ENCODE results near the gene CRYBG1.
"Not testable (repeated sequence)": the region's sequence is repeated elsewhere in the genome, so short reads cannot be mapped to it uniquely, and the experiment has no call there.

CRYBG1 gene

DNA sequence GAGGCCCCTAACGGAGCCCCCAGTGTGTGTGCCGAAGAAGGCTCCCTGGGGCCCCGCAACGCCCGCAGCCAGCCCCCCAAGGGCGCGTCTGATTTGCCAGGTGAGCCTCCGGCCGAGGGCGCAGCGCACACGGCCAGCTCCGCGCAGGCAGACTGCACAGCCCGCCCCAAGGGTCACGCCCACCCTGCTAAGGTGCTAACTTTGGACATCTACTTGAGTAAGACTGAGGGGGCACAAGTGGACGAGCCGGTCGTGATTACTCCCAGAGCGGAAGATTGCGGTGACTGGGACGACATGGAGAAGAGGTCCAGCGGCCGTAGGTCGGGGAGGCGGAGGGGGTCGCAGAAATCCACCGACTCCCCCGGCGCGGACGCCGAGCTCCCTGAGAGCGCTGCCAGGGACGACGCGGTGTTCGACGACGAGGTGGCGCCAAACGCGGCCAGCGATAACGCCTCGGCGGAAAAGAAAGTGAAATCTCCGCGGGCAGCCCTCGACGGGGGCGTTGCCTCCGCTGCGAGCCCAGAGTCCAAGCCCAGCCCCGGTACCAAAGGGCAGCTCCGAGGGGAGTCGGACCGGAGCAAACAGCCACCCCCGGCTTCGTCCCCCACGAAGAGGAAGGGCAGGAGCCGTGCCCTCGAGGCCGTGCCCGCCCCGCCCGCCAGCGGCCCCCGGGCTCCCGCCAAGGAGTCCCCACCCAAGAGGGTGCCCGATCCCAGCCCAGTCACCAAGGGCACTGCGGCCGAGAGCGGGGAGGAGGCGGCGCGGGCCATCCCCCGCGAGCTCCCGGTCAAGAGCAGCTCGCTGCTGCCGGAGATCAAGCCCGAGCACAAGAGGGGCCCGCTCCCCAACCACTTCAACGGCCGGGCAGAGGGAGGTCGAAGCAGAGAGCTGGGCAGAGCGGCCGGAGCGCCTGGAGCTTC lies 151.8 kb downstream of the CRYBG1 start:
- Histone ChIP-seq H3K9me3 (ENCODE audit: low read length) (peaks cover 5% of the 10 kb centered on the region), H3K36me3 (ENCODE audit: insufficient read depth, low read length) (no peaks in the 10 kb centered on the region), H3K4me3 (ENCODE audit: low read length) (no peak overlapping the region), H2AFZ (ENCODE audit: low read depth, low read length) (peak overlapping the region; percentile 26), H3K27me3 (ENCODE audit: insufficient read depth, low read length) (peaks cover 76% of the 10 kb centered on the region), H3K4me1 (ENCODE audit: insufficient read depth, low read length) (peaks cover 5% of the 10 kb centered on the region)

DNA sequence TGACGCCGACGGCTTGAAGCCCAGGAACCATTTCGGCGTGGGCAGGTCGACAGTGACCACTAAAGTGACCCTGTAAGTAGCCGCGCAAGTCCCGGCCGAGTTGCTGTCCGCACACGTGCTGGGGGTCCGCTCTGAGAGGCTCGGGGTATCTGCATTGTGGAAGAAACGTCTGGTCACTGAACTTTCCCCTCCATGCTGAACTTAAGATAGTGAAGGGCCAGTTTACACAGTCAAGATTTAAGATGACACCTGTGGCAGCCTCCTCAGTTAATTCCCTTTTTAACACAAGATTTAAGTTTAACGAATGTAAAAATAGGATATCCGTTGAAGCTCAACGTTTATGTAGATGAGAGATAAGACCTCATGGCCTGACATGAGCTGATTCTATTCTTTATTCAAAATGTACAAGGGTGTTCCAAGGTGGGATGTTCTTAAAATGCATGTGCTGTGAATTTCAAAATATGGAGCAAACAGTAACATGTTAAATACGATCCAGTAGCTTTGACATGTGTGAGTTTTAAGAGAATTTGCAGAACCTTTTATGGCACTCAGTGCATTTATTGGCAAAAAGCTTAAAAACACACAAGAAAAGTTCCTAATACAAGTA lies 152.6 kb downstream of the CRYBG1 start:
- Histone ChIP-seq H2AFZ (ENCODE audit: low read depth, low read length) (peak overlapping the region; percentile 26), H3K27me3 (ENCODE audit: insufficient read depth, low read length) (peaks cover 69% of the 10 kb centered on the region), H3K9me3 (ENCODE audit: low read length) (peaks cover 4% of the 10 kb centered on the region), H3K4me1 (ENCODE audit: insufficient read depth, low read length) (peaks cover 5% of the 10 kb centered on the region), H3K36me3 (ENCODE audit: insufficient read depth, low read length) (no peaks in the 10 kb centered on the region), H3K4me3 (ENCODE audit: low read length) (no peak overlapping the region)

DNA sequence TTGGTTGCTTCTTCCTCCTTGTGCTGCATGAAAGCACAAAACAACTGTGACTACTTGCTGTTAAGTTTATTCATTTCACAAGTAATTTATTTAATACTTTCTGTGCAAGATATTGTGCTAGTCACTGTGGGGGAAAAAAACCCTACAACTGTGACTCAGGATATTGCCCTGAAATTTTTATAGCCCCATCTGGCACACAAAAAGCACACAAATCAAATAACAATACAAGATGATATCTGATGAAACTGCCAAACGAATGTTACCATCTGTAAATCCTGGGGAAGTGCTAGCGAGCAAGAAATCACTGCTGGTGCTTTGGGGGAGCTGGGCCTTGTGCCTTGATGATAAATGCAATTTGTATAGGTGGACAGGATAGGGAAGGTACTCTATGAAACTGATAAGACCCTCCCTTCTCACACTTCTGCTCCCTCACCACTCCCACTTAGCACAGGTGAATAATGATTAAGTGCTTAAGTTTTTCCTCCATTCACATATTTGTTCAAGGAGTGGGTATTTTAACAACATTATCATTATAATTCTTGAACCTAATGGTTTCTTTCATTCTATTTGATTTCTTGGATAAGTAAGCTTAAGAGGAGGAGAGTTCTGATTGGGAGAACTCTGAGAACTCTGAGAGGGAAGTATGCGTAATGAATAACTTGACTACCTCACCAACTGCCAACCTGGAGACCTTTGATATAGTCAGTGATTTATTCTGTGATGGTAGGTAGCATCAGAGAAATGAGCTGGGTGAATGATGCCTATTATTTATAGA lies 153.5 kb downstream of the CRYBG1 start:
- no peaks in the 10 kb centered on the region for H3K9me3 ChIP-seq (ENCODE audit: low read length)
- H3K27me3 ChIP-seq (ENCODE audit: insufficient read depth, low read length) = peaks cover 62% of the 10 kb centered on the region
- H3K4me3 ChIP-seq (ENCODE audit: low read length) = no peak overlapping the region
- H2AFZ ChIP-seq (ENCODE audit: low read depth, low read length) = no peak overlapping the region
- peaks cover 5% of the 10 kb centered on the region for H3K4me1 ChIP-seq (ENCODE audit: insufficient read depth, low read length)
- no peaks in the 10 kb centered on the region for H3K36me3 ChIP-seq (ENCODE audit: insufficient read depth, low read length)

DNA sequence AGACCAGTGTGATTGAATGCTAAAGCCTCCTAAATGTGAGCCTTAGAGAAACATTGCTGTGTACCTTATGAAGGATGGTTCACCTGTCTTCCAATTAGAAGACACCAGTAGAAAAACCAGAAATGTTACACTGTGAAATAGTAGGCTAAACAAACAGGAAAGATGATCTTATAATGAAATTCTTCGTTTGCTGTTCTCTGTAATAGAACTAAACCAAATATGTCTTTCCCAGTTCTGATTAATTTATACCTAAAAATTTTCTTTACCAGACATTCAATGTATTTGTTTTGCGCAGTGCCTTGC lies 154.0 kb downstream of the CRYBG1 start:
- H2AFZ ChIP-seq (ENCODE audit: low read depth, low read length) = no peak overlapping the region
- peaks cover 61% of the 10 kb centered on the region for H3K27me3 ChIP-seq (ENCODE audit: insufficient read depth, low read length)
- no peak overlapping the region for H3K4me3 ChIP-seq (ENCODE audit: low read length)
- H3K36me3 ChIP-seq (ENCODE audit: insufficient read depth, low read length) = no peaks in the 10 kb centered on the region
- no peaks in the 10 kb centered on the region for H3K9me3 ChIP-seq (ENCODE audit: low read length)
- peaks cover 5% of the 10 kb centered on the region for H3K4me1 ChIP-seq (ENCODE audit: insufficient read depth, low read length)

DNA sequence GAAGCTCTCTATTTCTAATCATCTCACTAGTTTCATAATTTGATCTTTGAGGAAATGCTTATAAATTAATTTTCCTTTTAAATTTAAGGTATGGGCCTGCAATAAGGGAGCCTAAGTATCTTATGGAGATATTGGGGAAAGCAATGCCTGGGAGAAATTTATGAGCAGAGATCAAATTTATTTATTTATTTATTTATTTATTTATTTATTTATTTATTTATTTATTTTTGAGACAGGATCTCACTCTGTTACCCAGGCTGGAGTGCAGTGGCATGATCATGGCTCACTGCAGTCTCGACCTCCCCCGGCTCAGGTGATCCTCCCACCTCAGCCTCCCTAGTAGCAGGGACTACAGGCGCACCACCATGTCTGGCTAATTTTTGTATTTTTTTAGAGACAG lies 155.1 kb downstream of the CRYBG1 start:
- not testable (repeated sequence) for H2AFZ ChIP-seq (ENCODE audit: low read depth, low read length); H3K4me1 ChIP-seq (ENCODE audit: insufficient read depth, low read length); H3K9me3 ChIP-seq (ENCODE audit: low read length); H3K36me3 ChIP-seq (ENCODE audit: insufficient read depth, low read length); H3K4me3 ChIP-seq (ENCODE audit: low read length)
- peaks cover 60% of the 10 kb centered on the region for H3K27me3 ChIP-seq (ENCODE audit: insufficient read depth, low read length)

DNA sequence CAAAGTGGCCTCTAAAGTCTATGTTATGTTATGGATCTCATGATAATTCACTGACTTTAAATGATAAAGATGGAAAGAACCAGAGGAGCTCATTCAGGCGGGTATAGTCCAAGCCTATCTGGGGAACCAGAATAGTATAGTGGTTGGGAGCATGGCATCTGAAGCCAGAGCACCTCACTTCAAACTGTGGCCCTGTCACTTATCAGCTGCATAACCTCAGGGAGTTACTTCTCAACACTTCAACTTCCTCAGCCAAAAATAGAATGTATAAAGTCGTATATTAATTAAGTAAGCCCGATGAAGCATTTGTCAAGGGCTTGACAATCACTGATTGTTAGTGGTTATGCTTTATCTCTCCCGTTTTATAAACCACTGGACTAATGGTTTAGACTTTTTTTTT lies 156.1 kb downstream of the CRYBG1 start:
- no peaks in the 10 kb centered on the region for H3K4me1 ChIP-seq (ENCODE audit: insufficient read depth, low read length)
- peaks cover 53% of the 10 kb centered on the region for H3K27me3 ChIP-seq (ENCODE audit: insufficient read depth, low read length)

DNA sequence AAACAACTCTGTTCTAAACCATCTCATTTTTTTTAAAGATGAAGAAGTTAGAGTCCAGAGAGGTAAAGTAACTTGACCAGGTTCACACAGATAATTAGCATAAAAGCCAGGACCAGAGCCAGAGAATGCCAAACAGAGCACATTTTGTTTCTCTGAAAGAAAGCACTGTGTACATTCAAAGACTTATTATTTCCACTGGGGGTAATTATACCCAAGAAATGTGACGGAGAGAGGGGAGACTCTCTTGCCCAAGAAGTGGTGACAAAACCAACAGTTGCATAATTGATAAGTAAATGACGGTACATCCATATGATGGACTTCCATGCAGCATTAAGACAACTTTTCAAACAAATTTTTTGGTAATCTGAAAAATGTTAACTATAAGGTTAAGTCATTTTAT lies 157.2 kb downstream of the CRYBG1 start:
- Histone ChIP-seq H3K9me3 (ENCODE audit: low read length) (no peaks in the 10 kb centered on the region), H3K36me3 (ENCODE audit: insufficient read depth, low read length) (no peaks in the 10 kb centered on the region), H3K4me3 (ENCODE audit: low read length) (no peak overlapping the region), H2AFZ (ENCODE audit: low read depth, low read length) (no peak overlapping the region), H3K27me3 (ENCODE audit: insufficient read depth, low read length) (peaks cover 45% of the 10 kb centered on the region), H3K4me1 (ENCODE audit: insufficient read depth, low read length) (no peaks in the 10 kb centered on the region)

More for the DNA sequence above, 156.1 kb downstream of the CRYBG1 start:
- Histone ChIP-seq H3K4me3 (ENCODE audit: low read length) (no peak overlapping the region), H3K36me3 (ENCODE audit: insufficient read depth, low read length) (no peaks in the 10 kb centered on the region), H2AFZ (ENCODE audit: low read depth, low read length) (no peak overlapping the region), H3K9me3 (ENCODE audit: low read length) (no peaks in the 10 kb centered on the region)

DNA sequence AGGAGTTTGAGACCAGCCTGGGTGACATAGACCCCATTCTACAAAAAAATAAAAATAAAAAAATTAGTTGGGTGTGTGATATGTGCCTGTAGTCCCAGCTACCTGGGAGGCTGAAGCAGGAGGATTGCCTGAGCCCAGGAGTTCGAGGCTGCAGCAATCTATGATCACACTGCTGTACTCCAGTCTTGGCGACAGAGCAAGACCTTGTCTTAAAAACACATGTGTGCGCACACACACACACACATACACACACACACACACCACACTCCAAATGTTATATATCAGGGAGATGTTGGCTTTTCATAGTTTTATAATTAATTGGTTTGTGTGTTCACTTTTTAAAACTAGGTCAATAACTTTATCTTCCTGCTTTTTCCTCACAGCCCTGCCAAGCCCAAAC lies 158.2 kb downstream of the CRYBG1 start:
- Histone ChIP-seq H2AFZ (ENCODE audit: low read depth, low read length) (no peak overlapping the region), H3K36me3 (ENCODE audit: insufficient read depth, low read length) (no peaks in the 10 kb centered on the region), H3K4me1 (ENCODE audit: insufficient read depth, low read length) (no peaks in the 10 kb centered on the region), H3K27me3 (ENCODE audit: insufficient read depth, low read length) (peaks cover 34% of the 10 kb centered on the region), H3K9me3 (ENCODE audit: low read length) (no peaks in the 10 kb centered on the region), H3K4me3 (ENCODE audit: low read length) (no peak overlapping the region)

DNA sequence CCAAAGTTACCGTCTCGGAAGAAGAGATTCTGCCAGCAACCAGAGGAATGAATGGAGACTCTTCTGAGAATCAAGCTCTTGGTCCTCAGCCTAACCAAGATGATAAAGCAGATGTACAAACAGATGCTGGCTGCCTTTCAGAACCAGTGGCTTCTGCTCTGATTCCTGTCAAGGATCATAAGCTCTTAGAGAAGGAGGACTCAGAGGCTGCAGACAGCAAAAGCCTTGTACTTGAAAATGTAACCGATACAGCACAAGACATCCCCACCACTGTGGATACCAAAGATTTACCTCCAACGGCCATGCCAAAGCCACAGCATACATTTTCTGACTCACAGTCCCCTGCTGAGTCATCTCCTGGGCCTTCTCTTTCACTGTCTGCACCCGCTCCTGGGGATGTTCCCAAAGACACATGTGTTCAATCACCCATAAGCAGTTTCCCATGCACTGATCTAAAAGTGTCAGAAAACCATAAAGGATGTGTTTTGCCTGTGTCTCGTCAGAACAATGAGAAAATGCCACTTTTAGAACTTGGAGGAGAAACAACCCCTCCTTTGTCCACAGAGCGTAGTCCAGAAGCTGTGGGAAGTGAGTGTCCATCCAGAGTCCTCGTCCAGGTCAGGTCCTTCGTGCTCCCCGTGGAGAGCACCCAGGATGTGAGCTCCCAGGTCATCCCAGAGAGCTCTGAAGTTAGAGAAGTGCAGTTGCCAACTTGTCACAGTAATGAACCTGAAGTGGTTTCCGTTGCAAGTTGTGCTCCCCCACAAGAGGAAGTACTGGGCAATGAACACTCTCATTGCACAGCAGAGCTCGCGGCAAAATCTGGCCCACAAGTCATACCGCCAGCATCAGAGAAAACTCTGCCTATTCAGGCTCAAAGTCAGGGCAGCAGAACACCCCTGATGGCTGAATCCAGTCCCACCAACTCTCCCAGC lies 159.2 kb downstream of the CRYBG1 start:
- H2AFZ ChIP-seq (ENCODE audit: low read depth, low read length) = no peak overlapping the region
- H3K4me3 ChIP-seq (ENCODE audit: low read length) = no peak overlapping the region
- H3K27me3 ChIP-seq (ENCODE audit: insufficient read depth, low read length) = peaks cover 25% of the 10 kb centered on the region
- no peaks in the 10 kb centered on the region for H3K9me3 ChIP-seq (ENCODE audit: low read length)
- no peaks in the 10 kb centered on the region for H3K4me1 ChIP-seq (ENCODE audit: insufficient read depth, low read length)
- H3K36me3 ChIP-seq (ENCODE audit: insufficient read depth, low read length) = no peaks in the 10 kb centered on the region

DNA sequence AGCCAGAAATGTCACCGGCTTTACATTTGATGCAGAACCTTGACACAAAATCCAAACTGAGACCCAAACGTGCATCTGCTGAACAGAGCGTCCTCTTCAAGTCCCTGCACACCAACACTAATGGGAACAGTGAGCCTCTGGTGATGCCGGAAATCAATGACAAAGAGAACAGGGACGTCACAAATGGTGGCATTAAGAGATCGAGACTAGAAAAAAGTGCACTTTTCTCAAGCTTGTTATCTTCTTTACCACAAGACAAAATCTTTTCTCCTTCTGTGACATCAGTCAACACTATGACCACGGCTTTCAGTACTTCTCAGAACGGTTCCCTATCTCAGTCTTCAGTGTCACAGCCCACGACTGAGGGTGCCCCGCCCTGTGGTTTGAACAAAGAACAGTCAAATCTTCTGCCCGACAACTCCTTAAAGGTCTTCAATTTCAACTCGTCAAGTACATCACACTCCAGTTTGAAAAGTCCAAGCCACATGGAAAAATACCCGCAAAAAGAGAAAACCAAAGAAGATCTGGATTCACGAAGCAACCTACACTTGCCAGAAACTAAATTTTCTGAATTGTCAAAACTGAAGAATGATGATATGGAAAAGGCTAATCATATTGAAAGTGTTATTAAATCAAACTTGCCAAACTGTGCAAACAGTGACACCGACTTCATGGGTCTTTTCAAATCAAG lies 160.3 kb downstream of the CRYBG1 start:
- H2AFZ ChIP-seq (ENCODE audit: low read depth, low read length) = no peak overlapping the region

DNA sequence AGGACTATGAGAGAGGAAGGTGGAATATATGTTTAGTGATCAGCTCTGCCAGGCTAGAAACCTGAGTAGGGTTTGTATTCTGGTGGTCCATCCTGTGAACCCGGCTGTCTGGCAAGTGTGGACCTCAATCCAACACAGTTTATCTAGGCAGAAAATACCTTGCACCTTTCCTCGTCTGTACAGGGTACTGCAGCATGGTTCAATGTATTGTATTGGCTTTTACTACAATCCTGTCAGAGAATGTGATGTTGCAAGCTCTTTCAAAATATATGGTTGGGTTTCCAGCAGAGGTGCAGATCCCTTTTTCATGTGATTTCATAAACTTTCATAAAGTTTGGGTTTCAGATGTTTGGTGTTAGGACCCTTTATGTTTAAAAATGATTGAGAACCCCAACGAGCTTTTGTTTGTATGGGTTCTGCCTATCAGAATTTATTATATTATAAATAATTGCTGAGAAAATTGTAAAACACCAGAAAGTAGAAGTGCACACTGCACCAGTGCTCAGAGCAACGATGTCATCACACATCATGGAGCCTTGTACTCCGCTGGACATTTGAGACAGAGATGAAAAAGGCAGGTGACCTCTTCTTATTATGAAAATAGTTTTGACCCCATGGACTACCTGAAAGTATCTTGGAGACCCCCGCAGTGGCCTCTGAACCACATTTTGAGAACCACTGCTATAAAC lies 162.2 kb downstream of the CRYBG1 start:
- Histone ChIP-seq H3K9me3 (ENCODE audit: low read length) (no peaks in the 10 kb centered on the region), H3K36me3 (ENCODE audit: insufficient read depth, low read length) (no peaks in the 10 kb centered on the region), H3K4me3 (ENCODE audit: low read length) (no peak overlapping the region), H2AFZ (ENCODE audit: low read depth, low read length) (no peak overlapping the region), H3K4me1 (ENCODE audit: insufficient read depth, low read length) (no peaks in the 10 kb centered on the region), H3K27me3 (ENCODE audit: insufficient read depth, low read length) (peaks cover 29% of the 10 kb centered on the region)

More for the DNA sequence above, 160.3 kb downstream of the CRYBG1 start:
- Histone ChIP-seq H3K4me1 (ENCODE audit: insufficient read depth, low read length) (no peaks in the 10 kb centered on the region), H3K4me3 (ENCODE audit: low read length) (no peak overlapping the region), H3K9me3 (ENCODE audit: low read length) (no peaks in the 10 kb centered on the region), H3K36me3 (ENCODE audit: insufficient read depth, low read length) (no peaks in the 10 kb centered on the region), H3K27me3 (ENCODE audit: insufficient read depth, low read length) (peaks cover 27% of the 10 kb centered on the region)

Measured in neuron (in vitro differentiated cells).